ENCODE data around the gene NID2. TPM values are rescaled to one million over a fixed set of nuclear protein-coding genes. Genes with fewer than 3 reads are reported as not detected.
A peak's percentile ranks its signal among the peaks of the same experiment; 100 is the strongest.

The NID2 gene
- total and polyA plus RNA-seq, 2 donors (not counting 1 experiment from before 2014, with no cell fraction given): not detected

GRCh38 chr14:52067873-52068614, 815 bp downstream of the NID2 start:
- no peak overlapping the region for H3K27ac Mint-ChIP-seq
- WGBS (ENCODE audit: insufficient coverage): 1% methylated on average over 42 of the region's 49 CpGs
- Histone ChIP-seq H3K4me1 (ENCODE audit: control insufficient read depth in 2 of 2, insufficient read depth in 2 of 2, low read length in 2 of 2) (peaks cover 27 to 28% of the 10 kb centered on the region in 2 donors), H3K27me3 (replicated peaks in 1 of 4; ENCODE audit: control extremely low read depth in 1 of 4, control insufficient read depth in 3 of 4, insufficient read depth in 4 of 4, low read length in 3 of 4) (peaks cover 0 to 42% (median 27%) of the 10 kb centered on the region in 4 experiments), H3K9ac (ENCODE audit: low read length) (peak overlapping the region; percentile 61), H3K36me3 (replicated peaks in 1 of 2; ENCODE audit: control extremely low read depth in 1 of 2, control insufficient read depth in 1 of 2, extremely low read depth in 1 of 2, insufficient read depth in 2 of 2, low read length in 1 of 2) (no peaks in the 10 kb centered on the region), H3K79me2 (ENCODE audit: control insufficient read depth, insufficient read depth, low read length) (no peaks in the 10 kb centered on the region), H2AFZ (ENCODE audit: insufficient read depth, low read depth, low read length, poor library complexity, severe bottlenecking) (peak overlapping the region; percentile 43), H3K4me3 (ENCODE audit: control extremely low read depth in 1 of 5, extremely low read depth in 1 of 5, insufficient read depth in 1 of 5, low read depth in 2 of 5, low read length in 4 of 5) (peak overlapping the region; percentile 16 to 59 (median 49)), H3K27ac (ENCODE audit: low read length in 2 of 2) (no peak overlapping the region), H3K4me2 (replicated peaks; ENCODE audit: low read depth, low read length, poor library complexity, severe bottlenecking) (peak overlapping the region; percentile 92), H3K9me3 (ENCODE audit: control extremely low read depth in 1 of 3, control insufficient read depth in 2 of 3, insufficient read depth in 1 of 3, low read length in 2 of 3) (peaks cover 0 to 18% (median 0%) of the 10 kb centered on the region in 3 donors), H4K20me1 (ENCODE audit: control insufficient read depth, insufficient read depth, low read length, poor library complexity, severe bottlenecking) (no peaks in the 10 kb centered on the region)
- ChIA-PET CTCF (interaction anchor here (0.7 kb wide), 1 partner anchor 1859 kb away, joined by 3 read pairs; no protein-coding TSS in a partner anchor), POLR2A (no interaction called here)
- TF ChIP-seq CTCF (IDR thresholded peaks at IDR 0.05): no peak
- TF ChIP-seq EZH2 (IDR thresholded peaks at IDR 0.05; ENCODE audit: borderline replicate concordance, insufficient read depth, low read depth, low read length, poor library complexity, severe bottlenecking): no peak
- no peak for ATAC-seq (ENCODE audit: low read depth)
- H3K27me3 Mint-ChIP-seq: peaks cover 39% of the 10 kb centered on the region
- H3K4me1 Mint-ChIP-seq: peaks cover 22% of the 10 kb centered on the region
- H3K9me3 Mint-ChIP-seq (ENCODE audit: insufficient read depth): no peaks in the 10 kb centered on the region
- intact Hi-C loops (cut with micrococcal nuclease): no loop called here
- H3K4me3 Mint-ChIP-seq: peak overlapping the region; percentile 74
- DNase-seq: peak; percentile 32

GRCh38 chr14:52064174-52064573, 4.7 kb downstream of the NID2 start:
- DNase-seq (no peak), ATAC-seq (ENCODE audit: low read depth) (no peak)
- POLR2A ChIA-PET: no interaction called here
- H3K36me3 ChIP-seq (replicated peaks in 1 of 2; ENCODE audit: control extremely low read depth in 1 of 2, control insufficient read depth in 1 of 2, extremely low read depth in 1 of 2, insufficient read depth in 2 of 2, low read length in 1 of 2): no peaks in the 10 kb centered on the region
- Mint-ChIP-seq H3K4me1 (peaks cover 14% of the 10 kb centered on the region), H3K27me3 (peaks cover 34% of the 10 kb centered on the region), H3K4me3 (no peak overlapping the region), H3K9me3 (ENCODE audit: insufficient read depth) (no peaks in the 10 kb centered on the region), H3K27ac (no peak overlapping the region)
- peaks cover 18 to 19% of the 10 kb centered on the region in 2 donors for H3K4me1 ChIP-seq (ENCODE audit: control insufficient read depth in 2 of 2, insufficient read depth in 2 of 2, low read length in 2 of 2)
- H3K79me2 ChIP-seq (ENCODE audit: control insufficient read depth, insufficient read depth, low read length): no peaks in the 10 kb centered on the region
- intact Hi-C loops (cut with micrococcal nuclease): no loop called here
- WGBS (ENCODE audit: insufficient coverage): 100% methylated on average over 2 of the region's 2 CpGs
- no peaks in the 10 kb centered on the region for H4K20me1 ChIP-seq (ENCODE audit: control insufficient read depth, insufficient read depth, low read length, poor library complexity, severe bottlenecking)
- H3K9ac ChIP-seq (ENCODE audit: low read length): no peak overlapping the region
- TF ChIP-seq EZH2 (IDR thresholded peaks at IDR 0.05; ENCODE audit: borderline replicate concordance, insufficient read depth, low read depth, low read length, poor library complexity, severe bottlenecking) (no peak), CTCF (IDR thresholded peaks at IDR 0.05) (no peak)
- no peak overlapping the region for H3K4me2 ChIP-seq (replicated peaks; ENCODE audit: low read depth, low read length, poor library complexity, severe bottlenecking)
- CTCF ChIA-PET: no interaction called here
- H3K9me3 ChIP-seq (ENCODE audit: control extremely low read depth in 1 of 3, control insufficient read depth in 2 of 3, insufficient read depth in 1 of 3, low read length in 2 of 3): peaks cover 0 to 15% (median 0%) of the 10 kb centered on the region in 3 donors
- H2AFZ ChIP-seq (ENCODE audit: insufficient read depth, low read depth, low read length, poor library complexity, severe bottlenecking): no peak overlapping the region
- no peak overlapping the region for H3K4me3 ChIP-seq (ENCODE audit: control extremely low read depth in 1 of 5, extremely low read depth in 1 of 5, insufficient read depth in 1 of 5, low read depth in 2 of 5, low read length in 4 of 5)
- peaks cover 0 to 27% (median 19%) of the 10 kb centered on the region in 4 experiments for H3K27me3 ChIP-seq (replicated peaks in 1 of 4; ENCODE audit: control extremely low read depth in 1 of 4, control insufficient read depth in 3 of 4, insufficient read depth in 4 of 4, low read length in 3 of 4)
- H3K27ac ChIP-seq (ENCODE audit: low read length in 2 of 2): no peak overlapping the region

Data from B cell (primary cell).